GM21528 (cell line): ENCODE data around the gene PLPP4.

Source experiments
- ATAC-seq: cut with Tn5 transposase; IDR thresholded peaks from one replicate; pipeline ENCODE4 v1.9.1; 2021; ENCODE audit warnings: mild to moderate bottlenecking, moderate library complexity; ENCODE audit not compliant: unreplicated experiment, low FRiP score

PLPP4 gene

DNA sequence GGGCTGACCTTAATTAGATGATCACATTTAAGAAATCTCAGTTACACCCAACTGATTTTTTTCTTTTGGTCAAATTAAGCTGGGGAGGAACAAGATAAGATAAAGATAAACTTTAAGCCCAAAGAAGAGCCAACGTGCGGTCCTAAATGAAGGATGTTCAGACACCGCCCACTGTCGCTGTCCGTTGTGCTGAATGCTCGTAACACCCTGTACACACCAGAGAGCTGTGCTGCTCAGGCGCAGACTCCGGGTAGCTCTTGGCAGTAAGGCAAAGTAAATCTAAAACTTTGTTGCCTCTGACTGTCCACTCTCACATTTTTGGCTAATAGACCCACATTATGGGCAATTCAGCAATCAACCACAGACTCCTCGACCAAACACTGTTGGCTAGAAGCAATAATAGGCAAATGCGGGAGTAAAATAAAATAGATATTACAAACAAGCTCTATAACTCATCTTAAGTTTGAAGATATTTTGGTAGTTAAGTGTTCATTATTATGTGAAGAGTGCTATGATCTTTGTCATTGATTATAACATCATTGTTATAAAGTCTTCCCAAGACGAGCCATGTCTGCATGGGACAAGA lies 57.1 kb downstream of the PLPP4 start:
- no peak for ATAC-seq

GRCh38 chr10:120514959-120515358 lies 57.9 kb downstream of the PLPP4 start:
- ATAC-seq = no peak

- ATAC-seq = no peak
Observed at GRCh38 chr10:120515741-120516140, 58.7 kb downstream of the PLPP4 start.

- no peak for ATAC-seq
Observed at GRCh38 chr10:120516426-120516825, 59.4 kb downstream of the PLPP4 start.

GRCh38 chr10:120517196-120517595 lies 60.2 kb downstream of the PLPP4 start:
- ATAC-seq = no peak

DNA sequence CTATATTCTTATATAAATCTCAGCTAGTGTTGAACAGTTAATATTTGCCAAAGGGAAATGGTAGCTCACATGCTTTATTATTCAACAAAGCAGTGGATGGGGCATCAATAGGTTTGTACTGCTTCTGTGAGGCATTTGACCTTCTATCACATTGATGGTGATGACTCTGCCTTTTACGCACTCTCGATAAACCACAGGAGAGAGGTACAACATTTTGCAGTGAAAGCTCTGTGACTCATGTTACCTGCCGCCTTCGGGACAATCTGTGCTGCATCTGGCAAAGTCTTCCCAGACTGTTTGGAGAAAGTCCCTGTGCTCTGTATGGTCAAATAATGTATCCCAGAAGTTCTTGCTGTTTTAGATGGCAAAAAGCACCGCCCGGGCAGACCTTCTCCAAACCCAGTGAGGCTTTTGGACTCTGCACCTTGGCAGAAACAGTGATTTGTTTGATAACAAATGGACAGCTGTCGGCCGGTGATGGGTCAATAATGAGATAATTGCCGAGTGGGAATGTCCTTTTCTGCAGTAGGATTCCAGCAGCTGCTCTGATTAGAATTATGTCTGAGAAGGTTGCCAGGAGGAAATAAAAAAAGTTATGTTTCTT lies 61.0 kb downstream of the PLPP4 start:
- ATAC-seq = no peak

GRCh38 chr10:120521880-120522279 lies 64.9 kb downstream of the PLPP4 start:
- ATAC-seq = no peak

- no peak for ATAC-seq
Observed at GRCh38 chr10:120527691-120528090, 70.7 kb downstream of the PLPP4 start.

- no peak for ATAC-seq
Observed at GRCh38 chr10:120530699-120531098, 73.7 kb downstream of the PLPP4 start.

DNA sequence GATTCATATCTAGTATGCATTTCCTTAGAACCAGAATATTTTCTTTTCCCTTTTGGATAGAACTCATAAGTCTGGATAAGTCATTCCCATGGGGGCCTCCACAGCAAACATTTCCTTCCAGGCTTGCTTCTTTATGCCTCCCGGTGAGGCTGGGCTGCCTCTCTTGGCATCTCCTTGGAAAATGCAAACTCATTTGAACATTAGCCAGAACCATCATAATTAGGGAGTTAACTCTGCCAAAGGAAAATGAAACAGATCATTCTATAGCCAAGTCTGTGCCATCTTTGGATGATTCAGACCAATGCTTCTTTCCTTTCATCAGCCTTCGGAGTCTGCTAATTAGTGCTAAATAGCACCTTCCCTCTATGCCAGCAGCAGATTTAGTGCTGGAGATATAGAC lies 81.1 kb downstream of the PLPP4 start:
- ATAC-seq = no peak

DNA sequence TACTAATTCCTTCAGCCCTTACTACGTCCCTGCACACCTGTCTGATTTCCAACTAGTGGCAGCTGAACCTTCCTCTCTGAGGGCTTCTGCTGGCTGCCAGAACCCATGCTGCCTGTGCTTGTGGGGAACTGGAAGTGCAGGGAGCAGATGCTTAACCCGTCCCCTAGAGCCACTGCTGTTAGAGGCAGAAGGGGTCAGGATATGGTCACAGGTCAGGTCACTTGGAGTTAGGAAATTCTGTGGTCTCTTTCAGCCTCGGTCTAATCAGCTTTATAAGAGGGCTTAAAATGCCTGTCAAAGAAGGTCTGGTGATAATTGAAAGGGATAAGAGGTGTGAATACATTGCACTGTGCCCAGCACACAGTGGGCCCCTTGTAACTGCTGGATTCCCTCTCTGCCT lies 82.0 kb downstream of the PLPP4 start:
- ATAC-seq = no peak

DNA sequence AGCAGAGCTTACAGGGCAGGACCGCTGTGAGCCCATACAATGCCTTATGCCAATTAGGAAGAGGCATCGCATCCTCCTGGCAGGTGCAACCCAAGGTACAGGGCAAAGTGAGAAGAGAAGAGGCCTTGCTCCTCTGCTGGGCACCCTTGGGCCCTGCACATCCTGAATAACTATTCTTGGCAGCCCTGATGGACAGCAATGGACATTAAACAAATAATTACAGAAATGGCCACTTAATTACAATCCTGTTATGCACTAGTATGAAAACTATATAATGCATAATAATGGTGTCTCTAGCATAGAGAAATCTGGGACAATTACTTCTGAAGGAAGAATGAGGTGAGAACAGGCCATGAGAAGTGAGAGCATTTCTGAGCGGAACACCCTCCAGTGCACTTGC lies 83.5 kb downstream of the PLPP4 start:
- no peak for ATAC-seq

GRCh38 chr10:120541984-120542383 lies 85.0 kb downstream of the PLPP4 start:
- no peak for ATAC-seq

DNA sequence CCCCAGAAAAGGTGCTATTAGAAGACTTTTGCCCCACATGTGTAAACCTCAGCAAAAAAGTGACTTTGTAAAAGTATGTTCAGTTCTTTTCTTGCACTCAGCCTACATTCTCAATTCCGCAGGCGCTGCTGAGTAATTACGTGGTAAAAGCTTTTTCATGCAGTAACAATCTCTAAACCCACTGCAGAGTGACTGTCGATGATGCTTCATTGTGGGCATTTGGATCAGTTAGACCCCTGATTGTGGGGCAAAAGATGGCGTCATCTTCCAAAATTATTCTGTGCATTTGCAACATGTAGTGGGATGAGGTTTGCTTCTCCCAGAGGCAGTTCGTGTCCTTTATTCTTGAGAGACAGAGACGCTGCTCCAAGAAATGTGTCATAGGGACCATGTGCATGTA lies 85.6 kb downstream of the PLPP4 start:
- ATAC-seq = no peak

GRCh38 chr10:120543291-120543690 lies 86.3 kb downstream of the PLPP4 start:
- ATAC-seq = no peak

DNA sequence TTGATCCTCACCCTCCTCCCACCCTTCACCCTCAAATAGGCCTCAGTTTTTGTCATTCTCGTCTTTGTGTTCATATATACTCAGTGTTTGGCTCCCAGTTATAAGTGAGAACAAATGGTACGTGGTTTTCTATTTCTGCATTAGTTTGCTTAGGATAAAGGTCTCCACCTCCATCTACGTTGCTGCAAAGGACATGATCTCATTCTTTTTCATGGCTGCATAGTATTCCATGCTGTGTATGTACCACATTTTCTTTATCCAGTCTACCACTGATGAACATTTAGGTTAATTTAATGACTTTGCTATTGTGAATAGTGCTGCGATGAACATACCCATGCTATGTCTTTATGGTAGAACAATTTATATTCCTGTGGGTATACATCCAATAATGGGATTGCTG lies 91.2 kb downstream of the PLPP4 start:
- ATAC-seq = no peak

- ATAC-seq = no peak
Observed at GRCh38 chr10:120552262-120552661, 95.2 kb downstream of the PLPP4 start.

DNA sequence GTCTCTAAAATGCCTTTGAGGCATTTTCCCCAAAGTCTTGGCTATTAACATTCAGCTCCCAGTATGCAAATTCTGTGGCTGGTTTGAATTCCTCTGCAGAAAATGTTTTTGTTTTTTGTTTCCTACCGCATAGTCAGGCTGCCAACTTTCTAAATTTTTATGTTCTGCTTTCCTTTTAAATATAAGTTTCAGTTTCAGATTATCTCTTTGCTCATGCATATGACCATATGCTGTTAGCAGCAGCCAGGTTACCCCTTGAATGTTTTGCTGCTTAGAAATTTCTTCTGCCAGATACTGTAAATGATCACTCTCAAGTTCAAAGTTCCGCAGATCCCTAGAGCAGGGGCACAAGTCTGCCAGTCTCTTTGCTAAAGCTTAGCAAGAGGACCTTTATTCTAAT lies 96.9 kb downstream of the PLPP4 start:
- ATAC-seq = no peak

- ATAC-seq = no peak
Observed at GRCh38 chr10:120555436-120555835, 98.4 kb downstream of the PLPP4 start.

GRCh38 chr10:120555842-120556532 lies 99.0 kb downstream of the PLPP4 start:
- no peak for ATAC-seq

DNA sequence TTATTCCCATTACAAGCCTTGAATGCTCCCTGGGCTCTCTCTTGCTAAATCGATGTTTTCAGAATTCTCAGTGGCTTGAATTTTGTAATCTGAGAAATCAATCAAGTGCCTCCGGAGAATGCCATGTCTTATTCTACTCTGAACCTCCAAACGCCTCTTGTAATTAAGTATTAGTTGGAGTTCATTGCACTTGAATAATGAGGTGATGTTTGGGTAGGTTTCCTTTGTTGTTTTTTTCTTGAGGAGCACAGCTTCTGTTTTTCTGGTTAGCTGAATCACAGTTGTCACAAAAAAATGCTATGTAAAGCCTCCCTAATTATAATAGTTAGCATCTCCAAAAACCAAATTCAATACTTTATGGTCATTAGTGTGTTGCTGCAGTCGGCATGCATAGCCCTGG lies 100.3 kb downstream of the PLPP4 start:
- ATAC-seq = no peak

DNA sequence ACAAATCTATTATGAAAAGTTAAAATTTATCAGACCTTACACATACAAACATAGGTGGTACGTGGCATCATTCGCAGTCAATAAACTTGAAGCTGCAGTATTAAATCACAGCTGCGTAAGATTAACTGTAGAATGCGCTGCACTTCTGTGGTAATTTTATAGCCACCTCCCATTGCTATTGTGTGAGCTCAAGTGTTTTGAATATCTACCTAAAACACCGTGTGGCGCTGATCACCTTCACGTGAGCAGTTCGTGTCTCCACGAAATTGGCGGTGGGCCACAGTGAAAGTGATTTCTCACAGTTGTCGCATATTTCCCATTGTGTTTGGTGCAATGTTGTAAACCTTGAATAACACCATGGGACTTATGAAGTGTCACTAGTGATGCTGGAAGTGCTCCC lies 102.8 kb downstream of the PLPP4 start:
- no peak for ATAC-seq
